Measurements from ENCODE around the gene MPZL3. TPM values are rescaled to one million over a fixed set of nuclear protein-coding genes. Genes with fewer than 3 reads are reported as not detected.
"Not testable (repeated sequence)": the region's sequence is repeated elsewhere in the genome, so short reads cannot be mapped to it uniquely, and the experiment has no call there.

MPZL3 gene
- polyA plus RNA-seq, 1 donor from 2014 or later = 3.6 TPM

DNA sequence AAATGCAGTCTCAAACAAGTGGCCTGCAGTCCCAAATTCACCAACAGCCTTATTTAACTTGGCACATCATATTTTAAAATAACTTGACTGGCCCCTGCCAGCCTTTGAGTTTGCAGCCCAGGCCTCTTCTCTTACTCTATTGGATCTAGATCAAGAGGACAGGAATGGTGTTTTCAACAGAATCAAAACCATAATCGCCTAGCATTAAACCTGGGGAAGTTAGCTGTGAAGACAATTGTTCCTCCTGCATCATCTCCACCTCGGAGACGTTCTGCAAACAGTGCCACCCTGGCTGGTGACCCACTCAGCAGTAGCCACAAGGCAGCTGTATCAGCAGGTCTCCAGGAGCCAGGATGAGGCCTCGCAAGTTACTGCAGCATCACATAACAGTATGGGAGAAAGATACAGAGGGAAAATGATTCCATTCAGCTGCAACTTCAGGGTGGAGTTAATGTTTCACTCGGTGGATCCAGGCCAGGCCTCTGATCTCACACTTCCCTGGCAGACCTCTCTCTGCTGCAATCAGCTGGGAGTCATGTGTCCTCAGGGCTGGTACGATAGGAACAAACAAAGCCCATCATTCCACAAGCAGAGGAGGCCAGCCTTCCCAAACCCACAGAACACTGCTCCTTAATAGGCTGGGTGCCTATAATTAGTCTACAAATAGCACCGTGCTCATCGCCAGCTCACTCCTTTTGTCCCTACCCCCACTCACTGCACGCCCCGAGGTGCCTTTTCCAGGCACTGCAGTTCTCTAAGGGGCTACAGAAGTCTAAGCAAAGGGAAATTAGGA is 57.1 kb downstream of the MPZL3 start:
- H2AFZ ChIP-seq (ENCODE audit: low read depth, low read length) = no peak overlapping the region
- no peak overlapping the region for H3K4me2 ChIP-seq (ENCODE audit: low read length)
- no peaks in the 10 kb centered on the region for H3F3A ChIP-seq (ENCODE audit: insufficient read depth, low read length, poor library complexity, severe bottlenecking)
- no peaks in the 10 kb centered on the region for H3K36me3 ChIP-seq (ENCODE audit: insufficient read depth, low read length)
- no peaks in the 10 kb centered on the region for H3K27me3 ChIP-seq (ENCODE audit: insufficient read depth, low read depth, low read length)
- H3K4me3 ChIP-seq (ENCODE audit: low read length) = no peak overlapping the region
- no peaks in the 10 kb centered on the region for H4K20me1 ChIP-seq (ENCODE audit: insufficient read depth)
- no peak overlapping the region for H3K9ac ChIP-seq (ENCODE audit: low read length)
- H3K79me2 ChIP-seq (replicated peaks; ENCODE audit: insufficient read depth, low read length) = no peaks in the 10 kb centered on the region
- H3K9me2 ChIP-seq (ENCODE audit: insufficient read depth, low read length) = no peaks in the 10 kb centered on the region
- no peaks in the 10 kb centered on the region for H3K9me3 ChIP-seq (ENCODE audit: low read length)
- no peak for TF ChIP-seq SMC3 (conservative IDR thresholded peaks at IDR 0.05; ENCODE audit: poor library complexity)
- H3K27ac ChIP-seq (ENCODE audit: low read length) = no peak overlapping the region

DNA sequence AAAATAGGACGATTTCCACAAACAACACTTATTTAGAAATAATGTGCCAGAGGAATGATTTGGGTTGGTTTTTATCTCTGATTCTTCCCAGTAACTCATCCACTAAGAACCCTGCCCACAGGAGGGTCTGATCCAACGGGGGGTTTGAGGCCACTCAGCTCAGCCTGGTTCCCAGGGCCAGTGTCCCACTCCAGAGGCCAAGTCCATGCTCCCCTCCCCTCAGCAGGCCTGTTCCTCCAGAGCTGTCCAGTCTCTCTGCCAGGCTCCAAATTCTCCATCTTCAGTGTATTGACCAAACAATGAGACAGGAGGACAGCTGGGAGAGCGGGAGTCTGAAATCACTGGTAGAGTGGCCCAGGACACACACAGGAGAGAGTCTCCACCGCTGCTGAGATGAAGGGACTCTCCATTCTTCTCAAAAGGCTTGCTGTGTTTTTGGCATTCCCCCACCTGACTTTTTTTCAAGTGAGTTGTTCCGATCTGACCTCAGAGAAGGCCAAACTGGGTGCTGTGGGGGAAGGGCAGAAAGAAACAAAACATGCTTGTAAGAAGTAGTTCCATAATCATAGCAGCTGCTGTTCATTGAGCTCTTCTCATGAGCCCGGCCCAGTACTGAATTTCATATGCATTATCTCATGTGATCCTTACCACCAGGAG is 58.1 kb downstream of the MPZL3 start:
- Histone ChIP-seq H2AFZ (ENCODE audit: low read depth, low read length) (no peak overlapping the region), H3K9me2 (ENCODE audit: insufficient read depth, low read length) (no peaks in the 10 kb centered on the region), H3K4me2 (ENCODE audit: low read length) (no peak overlapping the region), H3K27ac (ENCODE audit: low read length) (no peak overlapping the region), H3K4me3 (ENCODE audit: low read length) (no peak overlapping the region), H4K20me1 (ENCODE audit: insufficient read depth) (no peaks in the 10 kb centered on the region), H3K9me3 (ENCODE audit: low read length) (no peaks in the 10 kb centered on the region), H3F3A (ENCODE audit: insufficient read depth, low read length, poor library complexity, severe bottlenecking) (no peaks in the 10 kb centered on the region), H3K79me2 (replicated peaks; ENCODE audit: insufficient read depth, low read length) (no peaks in the 10 kb centered on the region), H3K27me3 (ENCODE audit: insufficient read depth, low read depth, low read length) (no peaks in the 10 kb centered on the region), H3K9ac (ENCODE audit: low read length) (no peak overlapping the region), H3K36me3 (ENCODE audit: insufficient read depth, low read length) (no peaks in the 10 kb centered on the region)
- TF ChIP-seq, protein P1, sequence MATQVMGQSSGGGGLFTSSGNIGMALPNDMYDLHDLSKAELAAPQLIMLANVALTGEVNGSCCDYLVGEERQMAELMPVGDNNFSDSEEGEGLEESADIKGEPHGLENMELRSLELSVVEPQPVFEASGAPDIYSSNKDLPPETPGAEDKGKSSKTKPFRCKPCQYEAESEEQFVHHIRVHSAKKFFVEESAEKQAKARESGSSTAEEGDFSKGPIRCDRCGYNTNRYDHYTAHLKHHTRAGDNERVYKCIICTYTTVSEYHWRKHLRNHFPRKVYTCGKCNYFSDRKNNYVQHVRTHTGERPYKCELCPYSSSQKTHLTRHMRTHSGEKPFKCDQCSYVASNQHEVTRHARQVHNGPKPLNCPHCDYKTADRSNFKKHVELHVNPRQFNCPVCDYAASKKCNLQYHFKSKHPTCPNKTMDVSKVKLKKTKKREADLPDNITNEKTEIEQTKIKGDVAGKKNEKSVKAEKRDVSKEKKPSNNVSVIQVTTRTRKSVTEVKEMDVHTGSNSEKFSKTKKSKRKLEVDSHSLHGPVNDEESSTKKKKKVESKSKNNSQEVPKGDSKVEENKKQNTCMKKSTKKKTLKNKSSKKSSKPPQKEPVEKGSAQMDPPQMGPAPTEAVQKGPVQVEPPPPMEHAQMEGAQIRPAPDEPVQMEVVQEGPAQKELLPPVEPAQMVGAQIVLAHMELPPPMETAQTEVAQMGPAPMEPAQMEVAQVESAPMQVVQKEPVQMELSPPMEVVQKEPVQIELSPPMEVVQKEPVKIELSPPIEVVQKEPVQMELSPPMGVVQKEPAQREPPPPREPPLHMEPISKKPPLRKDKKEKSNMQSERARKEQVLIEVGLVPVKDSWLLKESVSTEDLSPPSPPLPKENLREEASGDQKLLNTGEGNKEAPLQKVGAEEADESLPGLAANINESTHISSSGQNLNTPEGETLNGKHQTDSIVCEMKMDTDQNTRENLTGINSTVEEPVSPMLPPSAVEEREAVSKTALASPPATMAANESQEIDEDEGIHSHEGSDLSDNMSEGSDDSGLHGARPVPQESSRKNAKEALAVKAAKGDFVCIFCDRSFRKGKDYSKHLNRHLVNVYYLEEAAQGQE (IDR thresholded peaks at IDR 0.05; ENCODE audit: borderline replicate concordance) = no peak
- TF ChIP-seq RAD21 (conservative IDR thresholded peaks at IDR 0.05) (no peak), EP300 (conservative IDR thresholded peaks at IDR 0.05; ENCODE audit: poor library complexity, severe bottlenecking) (no peak), EZH2 (IDR thresholded peaks at IDR 0.05; ENCODE audit: borderline replicate concordance, insufficient read depth, low read length, poor library complexity, severe bottlenecking) (no peak), TAF1 (IDR thresholded peaks at IDR 0.05; ENCODE audit: low read depth) (no peak), SMC3 (conservative IDR thresholded peaks at IDR 0.05; ENCODE audit: poor library complexity) (no peak), MXI1 (conservative IDR thresholded peaks at IDR 0.05; ENCODE audit: poor library complexity, severe bottlenecking) (no peak), POLR2AphosphoS5 (IDR thresholded peaks at IDR 0.05) (no peak)
- TF ChIP-seq, protein P2, sequence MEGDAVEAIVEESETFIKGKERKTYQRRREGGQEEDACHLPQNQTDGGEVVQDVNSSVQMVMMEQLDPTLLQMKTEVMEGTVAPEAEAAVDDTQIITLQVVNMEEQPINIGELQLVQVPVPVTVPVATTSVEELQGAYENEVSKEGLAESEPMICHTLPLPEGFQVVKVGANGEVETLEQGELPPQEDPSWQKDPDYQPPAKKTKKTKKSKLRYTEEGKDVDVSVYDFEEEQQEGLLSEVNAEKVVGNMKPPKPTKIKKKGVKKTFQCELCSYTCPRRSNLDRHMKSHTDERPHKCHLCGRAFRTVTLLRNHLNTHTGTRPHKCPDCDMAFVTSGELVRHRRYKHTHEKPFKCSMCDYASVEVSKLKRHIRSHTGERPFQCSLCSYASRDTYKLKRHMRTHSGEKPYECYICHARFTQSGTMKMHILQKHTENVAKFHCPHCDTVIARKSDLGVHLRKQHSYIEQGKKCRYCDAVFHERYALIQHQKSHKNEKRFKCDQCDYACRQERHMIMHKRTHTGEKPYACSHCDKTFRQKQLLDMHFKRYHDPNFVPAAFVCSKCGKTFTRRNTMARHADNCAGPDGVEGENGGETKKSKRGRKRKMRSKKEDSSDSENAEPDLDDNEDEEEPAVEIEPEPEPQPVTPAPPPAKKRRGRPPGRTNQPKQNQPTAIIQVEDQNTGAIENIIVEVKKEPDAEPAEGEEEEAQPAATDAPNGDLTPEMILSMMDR (IDR thresholded peaks at IDR 0.05; ENCODE audit: poor library complexity, severe bottlenecking) = no peak

DNA sequence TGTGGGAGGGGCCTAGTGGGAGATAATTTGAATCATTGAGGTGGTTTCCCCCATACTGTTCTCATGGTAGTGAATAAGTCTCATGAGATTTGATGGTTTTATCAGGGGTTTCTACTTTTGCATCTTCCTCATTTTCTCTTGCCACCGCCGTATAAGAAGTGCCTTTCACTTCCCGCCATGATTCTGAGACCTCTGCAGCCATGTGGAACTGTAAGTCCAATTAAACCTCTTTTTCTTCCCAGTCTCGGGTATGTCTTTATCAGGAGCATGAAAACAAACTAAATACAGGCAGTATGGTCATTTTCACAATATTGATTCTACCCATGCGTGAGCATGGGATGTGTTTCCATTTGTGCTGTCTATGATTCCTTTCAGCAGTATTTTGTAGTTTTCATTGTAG is 59.3 kb downstream of the MPZL3 start:
- not testable (repeated sequence) for H3K36me3 ChIP-seq (ENCODE audit: insufficient read depth, low read length); H3K9ac ChIP-seq (ENCODE audit: low read length); H3K27me3 ChIP-seq (ENCODE audit: insufficient read depth, low read depth, low read length); H3K4me3 ChIP-seq (ENCODE audit: low read length); H3F3A ChIP-seq (ENCODE audit: insufficient read depth, low read length, poor library complexity, severe bottlenecking); H3K4me2 ChIP-seq (ENCODE audit: low read length); H3K27ac ChIP-seq (ENCODE audit: low read length); H4K20me1 ChIP-seq (ENCODE audit: insufficient read depth); H3K9me2 ChIP-seq (ENCODE audit: insufficient read depth, low read length); H2AFZ ChIP-seq (ENCODE audit: low read depth, low read length); H3K79me2 ChIP-seq (replicated peaks; ENCODE audit: insufficient read depth, low read length); H3K9me3 ChIP-seq (ENCODE audit: low read length)

DNA sequence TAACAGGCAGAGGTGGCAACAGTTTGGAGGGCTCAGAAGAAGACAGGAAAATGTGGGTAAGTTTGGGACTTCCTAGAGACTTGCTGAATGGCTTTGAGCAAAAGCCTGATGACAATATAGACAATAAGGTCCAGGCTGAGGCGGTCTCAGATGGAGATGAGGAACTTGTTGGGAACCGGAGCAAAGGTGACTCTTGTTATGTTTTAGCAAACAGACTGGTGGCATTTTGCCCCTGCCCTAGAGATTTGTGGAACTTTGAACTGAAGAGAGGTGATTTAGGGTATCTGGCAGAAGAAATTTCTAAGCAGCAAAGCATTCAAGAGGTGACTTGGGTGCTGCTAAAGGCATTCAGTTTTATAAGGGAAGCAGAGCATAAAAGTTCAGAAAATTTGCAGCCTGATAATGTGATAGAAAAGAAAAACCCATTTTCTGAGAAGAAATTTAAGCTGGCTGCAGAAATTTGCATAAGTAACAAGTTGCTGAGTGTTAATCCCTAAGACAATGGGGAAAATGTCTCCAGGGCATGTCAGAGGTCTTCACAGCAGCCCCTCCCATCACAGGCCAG is 61.1 kb downstream of the MPZL3 start:
- not testable (repeated sequence) for H3K9me2 ChIP-seq (ENCODE audit: insufficient read depth, low read length); H3K27me3 ChIP-seq (ENCODE audit: insufficient read depth, low read depth, low read length); H4K20me1 ChIP-seq (ENCODE audit: insufficient read depth); H3F3A ChIP-seq (ENCODE audit: insufficient read depth, low read length, poor library complexity, severe bottlenecking); H3K9me3 ChIP-seq (ENCODE audit: low read length); H3K79me2 ChIP-seq (replicated peaks; ENCODE audit: insufficient read depth, low read length); H3K4me2 ChIP-seq (ENCODE audit: low read length); H3K9ac ChIP-seq (ENCODE audit: low read length); H3K36me3 ChIP-seq (ENCODE audit: insufficient read depth, low read length); H2AFZ ChIP-seq (ENCODE audit: low read depth, low read length); H3K27ac ChIP-seq (ENCODE audit: low read length); H3K4me3 ChIP-seq (ENCODE audit: low read length)

Data from neural cell (in vitro differentiated cells).